Ovary (tissue), 3 donors: ENCODE measurements around the gene PAK1.

Experiments used
- EP300 ChIP-seq: sonication (generic); formaldehyde crosslinking; IDR thresholded peaks from one replicate; pipeline ENCODE4 v1.6.1; 2017; ENCODE audit warnings: antibody characterized with exemption
- TF ChIP-seq, protein P1 (sequence below), 3 donors: fragments of 450-650 bp in 2 of 3; fragments of 200-600 bp in 1 of 3; IDR thresholded peaks; one replicate each; pipeline versions ENCODE4 v1.5.1 to v1.8.0; 2016 to 2022; ENCODE audit warnings: antibody characterized with exemption in 3 of 3, mild to moderate bottlenecking in 1 of 3
- donor health status: DM: no; HTN: no; CAD: no.

DNA sequence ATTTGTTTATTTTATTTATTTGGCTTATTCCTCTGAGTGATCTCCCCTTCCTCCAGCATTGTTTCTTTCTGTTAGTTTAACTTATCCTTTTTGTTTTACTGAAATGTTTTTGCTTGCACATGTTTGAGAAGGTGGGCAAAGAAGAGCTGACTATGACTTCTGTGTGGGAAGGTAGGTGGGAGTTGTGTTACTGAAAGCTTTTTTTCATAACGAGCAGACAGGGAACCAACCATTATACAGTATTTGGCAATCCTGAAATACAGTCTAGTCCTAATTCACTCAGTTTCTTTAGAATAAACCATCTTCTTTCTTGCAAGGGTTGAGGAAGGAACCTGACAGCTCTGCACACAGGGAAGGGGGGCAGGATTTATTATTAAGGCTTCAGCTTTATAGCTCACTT is 37.0 kb upstream of the PAK1 start:
- TF ChIP-seq, protein P1, sequence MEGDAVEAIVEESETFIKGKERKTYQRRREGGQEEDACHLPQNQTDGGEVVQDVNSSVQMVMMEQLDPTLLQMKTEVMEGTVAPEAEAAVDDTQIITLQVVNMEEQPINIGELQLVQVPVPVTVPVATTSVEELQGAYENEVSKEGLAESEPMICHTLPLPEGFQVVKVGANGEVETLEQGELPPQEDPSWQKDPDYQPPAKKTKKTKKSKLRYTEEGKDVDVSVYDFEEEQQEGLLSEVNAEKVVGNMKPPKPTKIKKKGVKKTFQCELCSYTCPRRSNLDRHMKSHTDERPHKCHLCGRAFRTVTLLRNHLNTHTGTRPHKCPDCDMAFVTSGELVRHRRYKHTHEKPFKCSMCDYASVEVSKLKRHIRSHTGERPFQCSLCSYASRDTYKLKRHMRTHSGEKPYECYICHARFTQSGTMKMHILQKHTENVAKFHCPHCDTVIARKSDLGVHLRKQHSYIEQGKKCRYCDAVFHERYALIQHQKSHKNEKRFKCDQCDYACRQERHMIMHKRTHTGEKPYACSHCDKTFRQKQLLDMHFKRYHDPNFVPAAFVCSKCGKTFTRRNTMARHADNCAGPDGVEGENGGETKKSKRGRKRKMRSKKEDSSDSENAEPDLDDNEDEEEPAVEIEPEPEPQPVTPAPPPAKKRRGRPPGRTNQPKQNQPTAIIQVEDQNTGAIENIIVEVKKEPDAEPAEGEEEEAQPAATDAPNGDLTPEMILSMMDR (IDR thresholded peaks at IDR 0.05), result no peak
- no peak for TF ChIP-seq EP300
